ENCODE measurements around the gene RTN3. TPM values are rescaled to one million over a fixed set of nuclear protein-coding genes. Genes with fewer than 3 reads are reported as not detected.

RTN3 gene
- total RNA-seq, 2 donors from 2014 or later = 128 to 160 TPM

GRCh38 chr11:63719001-63719400 lies 37.7 kb downstream of the RTN3 start:
- peaks cover 3% of the 10 kb centered on the region for H3K36me3 Mint-ChIP-seq (ENCODE audit: low read depth)
- no peak overlapping the region for H3K4me3 Mint-ChIP-seq
- H3K9ac ChIP-seq (ENCODE audit: extremely low read depth, low read length, poor library complexity, severe bottlenecking) = no peak overlapping the region
- DNase-seq = no peak
- no peak overlapping the region for H3K4me3 ChIP-seq (ENCODE audit: low read length)
- H3K27ac ChIP-seq (ENCODE audit: low read depth, low read length) = no peak overlapping the region
- no peaks in the 10 kb centered on the region for H3K27me3 Mint-ChIP-seq (ENCODE audit: insufficient read depth)
- H3K27me3 ChIP-seq (ENCODE audit: control insufficient read depth, insufficient read depth, low read length, poor library complexity, severe bottlenecking) = no peaks in the 10 kb centered on the region
- no peak overlapping the region for H3K27ac Mint-ChIP-seq
- no peaks in the 10 kb centered on the region for H3K4me1 ChIP-seq (ENCODE audit: control insufficient read depth, insufficient read depth, low read length)
- peaks cover 20% of the 10 kb centered on the region for H3K36me3 ChIP-seq (ENCODE audit: control insufficient read depth, insufficient read depth, low read length)
- no peaks in the 10 kb centered on the region for H3K9me3 ChIP-seq (ENCODE audit: control insufficient read depth, low read length)
- 93 to 95% methylated on average over 1 of the region's 1 CpG for WGBS, 2 experiments (ENCODE audit: insufficient coverage in 1 of 2, insufficient read length in 1 of 2)
- no peaks in the 10 kb centered on the region for H3K4me1 Mint-ChIP-seq
- TF ChIP-seq, protein P1, sequence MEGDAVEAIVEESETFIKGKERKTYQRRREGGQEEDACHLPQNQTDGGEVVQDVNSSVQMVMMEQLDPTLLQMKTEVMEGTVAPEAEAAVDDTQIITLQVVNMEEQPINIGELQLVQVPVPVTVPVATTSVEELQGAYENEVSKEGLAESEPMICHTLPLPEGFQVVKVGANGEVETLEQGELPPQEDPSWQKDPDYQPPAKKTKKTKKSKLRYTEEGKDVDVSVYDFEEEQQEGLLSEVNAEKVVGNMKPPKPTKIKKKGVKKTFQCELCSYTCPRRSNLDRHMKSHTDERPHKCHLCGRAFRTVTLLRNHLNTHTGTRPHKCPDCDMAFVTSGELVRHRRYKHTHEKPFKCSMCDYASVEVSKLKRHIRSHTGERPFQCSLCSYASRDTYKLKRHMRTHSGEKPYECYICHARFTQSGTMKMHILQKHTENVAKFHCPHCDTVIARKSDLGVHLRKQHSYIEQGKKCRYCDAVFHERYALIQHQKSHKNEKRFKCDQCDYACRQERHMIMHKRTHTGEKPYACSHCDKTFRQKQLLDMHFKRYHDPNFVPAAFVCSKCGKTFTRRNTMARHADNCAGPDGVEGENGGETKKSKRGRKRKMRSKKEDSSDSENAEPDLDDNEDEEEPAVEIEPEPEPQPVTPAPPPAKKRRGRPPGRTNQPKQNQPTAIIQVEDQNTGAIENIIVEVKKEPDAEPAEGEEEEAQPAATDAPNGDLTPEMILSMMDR (conservative IDR thresholded peaks at IDR 0.05) = no peak
- no peaks in the 10 kb centered on the region for H3K9me3 Mint-ChIP-seq

DNA sequence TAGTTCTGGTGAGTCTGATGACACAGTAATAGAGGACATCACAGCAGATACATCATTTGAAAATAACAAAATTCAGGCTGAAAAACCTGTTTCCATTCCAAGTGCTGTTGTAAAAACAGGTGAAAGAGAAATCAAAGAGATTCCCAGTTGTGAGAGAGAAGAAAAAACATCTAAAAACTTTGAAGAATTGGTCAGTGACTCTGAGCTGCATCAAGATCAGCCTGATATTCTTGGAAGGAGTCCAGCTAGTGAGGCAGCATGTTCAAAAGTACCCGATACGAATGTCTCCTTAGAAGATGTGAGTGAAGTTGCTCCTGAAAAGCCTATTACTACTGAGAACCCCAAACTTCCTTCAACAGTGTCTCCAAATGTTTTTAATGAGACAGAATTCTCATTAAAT lies 38.7 kb downstream of the RTN3 start:
- H3K4me1 Mint-ChIP-seq = no peaks in the 10 kb centered on the region
- TF ChIP-seq, protein P1 (conservative IDR thresholded peaks at IDR 0.05) = no peak

GRCh38 chr11:63720611-63721010 lies 39.3 kb downstream of the RTN3 start:
- Histone ChIP-seq H3K4me1 (ENCODE audit: control insufficient read depth, insufficient read depth, low read length) (no peaks in the 10 kb centered on the region), H3K4me3 (ENCODE audit: low read length) (no peak overlapping the region), H3K9me3 (ENCODE audit: control insufficient read depth, low read length) (no peaks in the 10 kb centered on the region), H3K9ac (ENCODE audit: extremely low read depth, low read length, poor library complexity, severe bottlenecking) (no peak overlapping the region), H3K27ac (ENCODE audit: low read depth, low read length) (no peak overlapping the region), H3K27me3 (ENCODE audit: control insufficient read depth, insufficient read depth, low read length, poor library complexity, severe bottlenecking) (no peaks in the 10 kb centered on the region), H3K36me3 (ENCODE audit: control insufficient read depth, insufficient read depth, low read length) (peaks cover 18% of the 10 kb centered on the region)
- Mint-ChIP-seq H3K4me1 (no peaks in the 10 kb centered on the region), H3K27me3 (ENCODE audit: insufficient read depth) (no peaks in the 10 kb centered on the region), H3K9me3 (no peaks in the 10 kb centered on the region), H3K4me3 (no peak overlapping the region), H3K27ac (no peak overlapping the region), H3K36me3 (ENCODE audit: low read depth) (peaks cover 3% of the 10 kb centered on the region)
- TF ChIP-seq, protein P1 (conservative IDR thresholded peaks at IDR 0.05) = no peak
- 98 to 99% methylated on average over 3 of the region's 3 CpGs for WGBS, 2 experiments (ENCODE audit: insufficient coverage in 1 of 2, insufficient read length in 1 of 2)
- DNase-seq = no peak

More for the DNA sequence above, 38.7 kb downstream of the RTN3 start:
- no peak overlapping the region for H3K27ac Mint-ChIP-seq
- no peaks in the 10 kb centered on the region for H3K9me3 ChIP-seq (ENCODE audit: control insufficient read depth, low read length)
- no peak for DNase-seq
- H3K4me3 ChIP-seq (ENCODE audit: low read length) = no peak overlapping the region
- H3K9ac ChIP-seq (ENCODE audit: extremely low read depth, low read length, poor library complexity, severe bottlenecking) = no peak overlapping the region
- no peaks in the 10 kb centered on the region for H3K27me3 ChIP-seq (ENCODE audit: control insufficient read depth, insufficient read depth, low read length, poor library complexity, severe bottlenecking)
- no peaks in the 10 kb centered on the region for H3K4me1 ChIP-seq (ENCODE audit: control insufficient read depth, insufficient read depth, low read length)
- no peak overlapping the region for H3K4me3 Mint-ChIP-seq
- peaks cover 3% of the 10 kb centered on the region for H3K36me3 Mint-ChIP-seq (ENCODE audit: low read depth)
- 87 to 93% methylated on average over 2 of the region's 2 CpGs for WGBS, 2 experiments (ENCODE audit: insufficient coverage in 1 of 2, insufficient read length in 1 of 2)
- H3K36me3 ChIP-seq (ENCODE audit: control insufficient read depth, insufficient read depth, low read length) = peaks cover 20% of the 10 kb centered on the region
- H3K27me3 Mint-ChIP-seq (ENCODE audit: insufficient read depth) = no peaks in the 10 kb centered on the region
- H3K9me3 Mint-ChIP-seq = no peaks in the 10 kb centered on the region
- no peak overlapping the region for H3K27ac ChIP-seq (ENCODE audit: low read depth, low read length)
